GM19351 (cell line): ENCODE results near the gene SCN11A.

Experiments
- ATAC-seq: cut with Tn5 transposase; IDR thresholded peaks from one replicate; pipeline ENCODE4 v1.9.1; 2021; ENCODE audit warnings: mild to moderate bottlenecking, moderate library complexity; ENCODE audit not compliant: unreplicated experiment

The SCN11A gene

DNA sequence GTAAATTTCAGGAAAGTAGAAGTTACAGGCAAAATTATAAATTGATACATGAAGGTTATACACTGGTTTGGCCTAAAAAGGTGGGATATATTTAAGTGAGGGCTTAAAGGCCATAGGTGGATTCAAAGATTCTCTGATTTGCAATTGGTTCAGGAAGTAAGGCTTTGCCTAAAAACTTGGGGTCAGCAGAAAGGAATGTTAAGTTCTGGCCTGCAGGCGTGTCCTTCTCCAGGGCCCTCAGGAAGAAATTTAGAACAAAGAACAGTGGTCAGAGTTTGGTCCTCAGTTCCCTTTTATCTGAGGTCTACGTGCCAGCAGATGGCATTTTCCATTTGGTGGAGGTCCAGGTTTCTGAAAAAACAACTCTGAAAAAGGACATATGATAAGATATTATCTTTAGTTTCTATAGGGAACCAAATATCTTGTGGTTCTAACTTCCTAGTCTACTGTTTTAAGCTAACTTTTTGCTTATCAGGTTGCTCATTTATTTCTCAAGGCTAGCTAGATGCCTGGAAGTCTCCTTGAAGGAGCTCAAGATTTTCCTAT lies 40.5 kb downstream of the SCN11A start:
- ATAC-seq: no peak

DNA sequence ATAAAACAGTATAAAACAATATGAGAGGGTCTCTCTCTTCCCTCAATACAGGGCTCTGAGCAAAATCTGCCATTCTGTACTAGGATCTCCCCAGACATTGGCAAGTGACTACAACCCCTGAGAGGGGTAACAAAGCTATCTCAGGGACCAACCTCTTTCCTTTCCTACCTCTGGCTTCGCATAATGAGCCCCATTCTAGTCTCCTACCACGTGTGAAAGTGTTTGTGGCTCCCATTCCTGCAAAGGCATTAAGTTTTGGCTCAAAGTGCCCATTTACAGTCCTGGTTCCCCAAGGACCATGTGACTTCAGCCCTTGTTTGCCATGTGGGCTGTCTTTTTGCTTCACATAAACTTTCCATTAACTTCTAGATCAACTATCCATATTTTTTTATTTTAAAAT lies 46.4 kb downstream of the SCN11A start:
- no peak for ATAC-seq
